ENCODE results near the gene FLT4. TPM values are rescaled to one million over a fixed set of nuclear protein-coding genes. Genes with fewer than 3 reads are reported as not detected.

Gene FLT4
- total RNA-seq, 4 donors from 2014 or later = 22.5 to 35.5 (median 25.1) TPM

DNA sequence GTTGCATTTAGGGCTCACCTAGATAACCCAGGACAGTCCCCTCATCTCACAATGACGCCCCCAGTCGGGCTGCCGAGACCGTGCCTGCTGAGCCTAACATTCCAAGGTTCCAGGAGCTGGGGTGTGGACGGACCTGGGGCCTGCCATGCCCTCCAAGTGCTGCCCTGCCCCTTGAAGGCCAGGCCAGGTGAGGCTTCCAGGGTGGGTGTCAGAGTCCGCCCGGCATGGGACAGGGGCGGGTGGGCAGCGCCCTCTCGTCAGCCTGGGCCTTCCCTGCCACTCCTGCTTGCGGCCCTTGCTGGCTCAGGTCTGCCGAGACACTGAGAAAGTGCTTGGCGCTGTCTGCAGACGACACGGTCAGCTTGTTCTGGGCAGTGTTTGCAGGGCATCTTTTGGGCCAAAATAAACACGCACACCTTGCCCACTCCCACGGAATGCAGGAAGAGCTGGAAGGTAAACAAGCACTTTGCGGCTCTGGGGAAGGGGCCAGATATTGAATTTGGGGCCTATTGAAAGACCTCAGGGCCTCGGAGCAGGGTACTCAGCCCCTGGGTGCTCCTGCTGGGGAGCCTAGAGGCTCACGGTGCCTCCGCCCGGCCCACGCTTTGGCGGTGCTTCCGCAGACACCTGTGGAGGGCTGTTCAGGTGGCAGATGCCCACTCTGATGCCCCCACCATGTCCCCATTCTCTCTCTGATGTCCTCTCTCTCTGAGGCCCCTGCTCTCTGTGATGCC, 53.9 kb downstream of the FLT4 start:
- TF ChIP-seq POLR2A (IDR thresholded peaks at IDR 0.05) = no peak
- TF ChIP-seq, protein P1, sequence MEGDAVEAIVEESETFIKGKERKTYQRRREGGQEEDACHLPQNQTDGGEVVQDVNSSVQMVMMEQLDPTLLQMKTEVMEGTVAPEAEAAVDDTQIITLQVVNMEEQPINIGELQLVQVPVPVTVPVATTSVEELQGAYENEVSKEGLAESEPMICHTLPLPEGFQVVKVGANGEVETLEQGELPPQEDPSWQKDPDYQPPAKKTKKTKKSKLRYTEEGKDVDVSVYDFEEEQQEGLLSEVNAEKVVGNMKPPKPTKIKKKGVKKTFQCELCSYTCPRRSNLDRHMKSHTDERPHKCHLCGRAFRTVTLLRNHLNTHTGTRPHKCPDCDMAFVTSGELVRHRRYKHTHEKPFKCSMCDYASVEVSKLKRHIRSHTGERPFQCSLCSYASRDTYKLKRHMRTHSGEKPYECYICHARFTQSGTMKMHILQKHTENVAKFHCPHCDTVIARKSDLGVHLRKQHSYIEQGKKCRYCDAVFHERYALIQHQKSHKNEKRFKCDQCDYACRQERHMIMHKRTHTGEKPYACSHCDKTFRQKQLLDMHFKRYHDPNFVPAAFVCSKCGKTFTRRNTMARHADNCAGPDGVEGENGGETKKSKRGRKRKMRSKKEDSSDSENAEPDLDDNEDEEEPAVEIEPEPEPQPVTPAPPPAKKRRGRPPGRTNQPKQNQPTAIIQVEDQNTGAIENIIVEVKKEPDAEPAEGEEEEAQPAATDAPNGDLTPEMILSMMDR (IDR thresholded peaks at IDR 0.05) = no peak
- no peak for DNase-seq
- H3K9me3 ChIP-seq = no peaks in the 10 kb centered on the region
- no peaks in the 10 kb centered on the region for H3K36me3 ChIP-seq
- H3K4me1 ChIP-seq = no peaks in the 10 kb centered on the region
- no peaks in the 10 kb centered on the region for H3K27me3 ChIP-seq
- no peak overlapping the region for H3K4me3 ChIP-seq
- no peak overlapping the region for H3K27ac ChIP-seq
- intact Hi-C loops (cut with DNase I; ENCODE audit: low total_unique reads) = no loop called here

DNA sequence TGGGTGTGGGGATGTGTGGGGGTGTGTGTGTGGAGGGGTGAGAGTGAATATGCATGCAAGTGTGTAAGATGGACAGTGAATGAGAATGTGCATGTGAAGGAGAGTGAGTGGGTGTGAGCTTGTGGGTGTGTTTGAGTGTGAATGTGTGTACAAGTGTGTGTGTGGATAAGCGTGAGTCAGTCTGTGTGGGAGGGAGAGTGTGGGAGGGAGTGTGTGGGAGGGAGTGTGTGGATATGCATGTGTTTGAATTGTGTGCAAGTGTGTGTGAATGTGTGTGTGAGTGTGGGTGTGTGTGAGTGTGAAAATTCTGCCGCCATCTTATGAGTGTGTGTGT, 54.4 kb downstream of the FLT4 start:
- Histone ChIP-seq H3K27me3 (no peaks in the 10 kb centered on the region), H3K27ac (no peak overlapping the region), H3K36me3 (no peaks in the 10 kb centered on the region), H3K4me3 (no peak overlapping the region), H3K4me1 (no peaks in the 10 kb centered on the region), H3K9me3 (no peaks in the 10 kb centered on the region)
- TF ChIP-seq, protein P1 (IDR thresholded peaks at IDR 0.05) = no peak
- no peak for TF ChIP-seq POLR2A (IDR thresholded peaks at IDR 0.05)
- intact Hi-C loops (cut with DNase I; ENCODE audit: low total_unique reads) = no loop called here
- no peak for DNase-seq

DNA sequence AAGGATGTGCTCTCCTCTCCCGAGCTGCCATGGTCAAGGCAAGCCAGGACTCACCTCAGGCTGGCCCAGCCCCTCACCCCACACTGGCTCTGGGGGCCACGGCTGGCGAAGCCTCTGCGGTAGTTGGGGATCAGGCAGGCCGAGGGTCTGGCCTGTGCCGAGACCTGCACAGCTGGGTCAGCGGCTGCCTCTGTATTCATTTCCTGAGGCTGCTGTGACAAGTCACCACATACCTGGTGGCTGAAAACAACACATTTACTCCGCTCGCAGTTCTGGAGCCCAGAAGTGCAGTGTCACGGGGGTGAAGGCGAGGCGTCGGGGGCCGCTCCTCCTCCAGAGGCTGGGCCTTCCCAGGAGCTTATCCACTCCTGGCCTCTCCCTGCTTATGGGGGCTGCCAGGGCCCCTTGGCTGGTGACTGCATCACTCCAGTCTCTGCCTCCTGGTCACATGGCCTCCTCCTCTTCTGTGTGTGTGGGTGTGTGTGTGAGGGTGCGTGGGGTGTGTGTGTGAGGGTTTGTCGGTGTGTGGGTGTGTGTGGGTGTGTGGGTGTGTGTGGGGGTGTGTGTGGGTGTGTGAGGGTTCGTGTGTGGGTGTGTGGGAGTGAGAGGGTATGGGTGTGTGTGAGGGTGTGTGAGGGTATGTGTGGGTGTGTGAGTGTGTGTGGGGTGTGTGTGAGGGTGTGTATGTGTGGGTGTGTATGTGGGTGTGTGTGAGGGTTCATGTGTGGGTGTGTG, 54.9 kb downstream of the FLT4 start:
- H3K4me1 ChIP-seq = no peaks in the 10 kb centered on the region
- TF ChIP-seq, protein P1 (IDR thresholded peaks at IDR 0.05) = no peak
- TF ChIP-seq POLR2A (IDR thresholded peaks at IDR 0.05) = no peak
- intact Hi-C loops (cut with DNase I; ENCODE audit: low total_unique reads) = no loop called here
- H3K4me3 ChIP-seq = no peak overlapping the region
- peaks cover 0 to 3% of the 10 kb centered on the region in 2 donors for H3K27me3 ChIP-seq
- DNase-seq = no peak
- H3K9me3 ChIP-seq = no peaks in the 10 kb centered on the region
- H3K27ac ChIP-seq = no peak overlapping the region
- H3K36me3 ChIP-seq = no peaks in the 10 kb centered on the region

DNA sequence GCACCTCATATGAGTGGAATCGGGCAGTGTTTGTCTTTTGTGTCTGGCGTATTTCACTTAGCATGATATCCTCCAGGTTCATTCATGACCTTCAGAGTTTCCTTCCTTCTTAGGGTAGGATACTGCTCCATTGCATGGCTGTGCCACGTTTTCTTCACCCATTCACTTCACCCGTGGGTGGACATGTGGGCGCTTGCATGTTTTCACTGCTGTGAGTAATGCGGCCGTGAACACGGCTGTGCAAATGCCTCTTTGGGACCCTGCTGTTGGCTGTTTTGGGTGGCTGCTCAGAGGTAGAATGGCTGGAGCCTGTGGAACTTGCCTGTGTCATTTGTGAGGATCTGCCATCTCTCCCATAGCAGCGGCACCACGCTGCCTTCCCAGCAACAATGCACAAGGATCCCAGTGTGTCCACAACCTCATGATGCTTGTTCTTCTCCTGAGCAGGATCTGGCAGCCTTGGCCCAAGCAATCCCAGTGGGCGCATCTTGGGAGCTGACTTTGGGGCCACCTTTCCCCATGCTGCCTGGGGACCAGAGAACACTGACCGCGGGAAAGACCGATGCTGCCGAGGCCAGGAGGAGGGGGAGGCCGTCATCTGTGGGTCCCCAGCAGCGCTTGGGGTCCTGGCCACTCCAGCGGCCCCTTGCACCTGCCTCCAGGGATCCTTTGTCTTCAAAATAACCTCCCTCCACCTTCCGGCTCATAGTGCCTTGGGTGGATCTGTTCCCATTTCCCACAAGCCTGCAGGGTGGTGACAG, 55.8 kb downstream of the FLT4 start:
- H3K4me1 ChIP-seq = no peaks in the 10 kb centered on the region
- H3K9me3 ChIP-seq = no peaks in the 10 kb centered on the region
- no peaks in the 10 kb centered on the region for H3K36me3 ChIP-seq
- H3K27me3 ChIP-seq = peaks cover 0 to 3% of the 10 kb centered on the region in 2 donors
- H3K27ac ChIP-seq = no peak overlapping the region
- no peak for DNase-seq
- TF ChIP-seq, protein P1 (IDR thresholded peaks at IDR 0.05) = no peak
- TF ChIP-seq POLR2A (IDR thresholded peaks at IDR 0.05) = no peak
- H3K4me3 ChIP-seq = no peak overlapping the region
- intact Hi-C loops (cut with DNase I; ENCODE audit: low total_unique reads) = no loop called here

DNA sequence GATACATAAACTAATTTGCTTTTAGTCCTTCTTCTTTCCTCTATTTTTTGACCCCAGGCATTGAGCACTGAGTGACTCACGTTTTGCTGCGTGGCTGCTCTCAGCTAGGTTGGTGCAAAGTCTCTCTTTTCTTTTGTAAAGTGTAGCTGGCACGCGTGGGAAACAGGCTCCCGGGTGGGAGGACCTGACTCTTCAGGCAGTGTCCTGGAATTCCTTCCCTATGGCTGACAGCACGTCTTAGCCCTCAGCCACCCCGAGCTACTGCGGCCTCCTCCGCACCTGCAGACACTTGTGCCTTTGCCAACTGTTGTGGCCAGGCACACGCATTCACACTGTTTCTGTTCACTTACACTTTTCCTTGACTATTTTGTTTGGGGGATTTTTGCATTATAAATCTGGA, 57.2 kb downstream of the FLT4 start:
- intact Hi-C loops (cut with DNase I; ENCODE audit: low total_unique reads) = no loop called here
- TF ChIP-seq POLR2A (IDR thresholded peaks at IDR 0.05) = no peak
- TF ChIP-seq, protein P1 (IDR thresholded peaks at IDR 0.05) = no peak
- peaks cover 0 to 3% of the 10 kb centered on the region in 2 donors for H3K27me3 ChIP-seq

More for the DNA sequence above, 57.2 kb downstream of the FLT4 start:
- H3K4me3 ChIP-seq = no peak overlapping the region
- no peaks in the 10 kb centered on the region for H3K4me1 ChIP-seq
- no peak overlapping the region for H3K27ac ChIP-seq
- no peaks in the 10 kb centered on the region for H3K36me3 ChIP-seq
- H3K9me3 ChIP-seq = no peaks in the 10 kb centered on the region
- no peak for DNase-seq
